ENCODE results near the gene FAM180B.
"Not testable (repeated sequence)": the region's sequence is repeated elsewhere in the genome, so short reads cannot be mapped to it uniquely, and the experiment has no call there.

Gene FAM180B

GRCh38 chr11:47586098-47586855, at the start of gene FAM180B:
FAM180B (plus strand) TSS chr11:47586678; CDS start chr11:47586769, 91 bp downstream.
- FAIRE-seq, result no peak

GRCh38 chr11:47536915-47537314, 49.6 kb upstream of the FAM180B start:
- FAIRE-seq, result no peak

- no peak for FAIRE-seq
Observed at GRCh38 chr11:47538741-47539565, 47.5 kb upstream of the FAM180B start.

GRCh38 chr11:47539681-47540039, 46.8 kb upstream of the FAM180B start:
- no peak for FAIRE-seq

- no peak for FAIRE-seq
Observed at GRCh38 chr11:47541070-47541469, 45.4 kb upstream of the FAM180B start.

GRCh38 chr11:47545298-47545697, 41.2 kb upstream of the FAM180B start:
- FAIRE-seq, result no peak

- FAIRE-seq, result not testable (repeated sequence)
Observed at GRCh38 chr11:47546274-47546673, 40.2 kb upstream of the FAM180B start.

GRCh38 chr11:47550288-47551047, 36.0 kb upstream of the FAM180B start:
- no peak for FAIRE-seq

- FAIRE-seq, result peak; percentile 50
Observed at GRCh38 chr11:47551086-47551485, 35.4 kb upstream of the FAM180B start.

GRCh38 chr11:47552056-47552565, 34.4 kb upstream of the FAM180B start:
- FAIRE-seq, result peak; percentile 60

- no peak for FAIRE-seq
Observed at GRCh38 chr11:47552566-47553405, 33.7 kb upstream of the FAM180B start, which contains the start of gene CELF1. CELF1 (minus strand) TSS chr11:47553132; CDS start chr11:47499523, 53,609 bp downstream.

GRCh38 chr11:47553406-47553743, 33.1 kb upstream of the FAM180B start:
- FAIRE-seq, result no peak

- not testable (repeated sequence) for FAIRE-seq
Observed at GRCh38 chr11:47557004-47557403, 29.5 kb upstream of the FAM180B start.

- FAIRE-seq, result no peak
Observed at GRCh38 chr11:47558695-47559094, 27.8 kb upstream of the FAM180B start.

- no peak for FAIRE-seq
Observed at GRCh38 chr11:47560426-47560825, 26.1 kb upstream of the FAM180B start.

GRCh38 chr11:47562393-47562792, 24.1 kb upstream of the FAM180B start:
- not testable (repeated sequence) for FAIRE-seq

GRCh38 chr11:47564366-47564765, 22.1 kb upstream of the FAM180B start:
- not testable (repeated sequence) for FAIRE-seq

GRCh38 chr11:47564933-47565339, 21.5 kb upstream of the FAM180B start:
- no peak for FAIRE-seq

GRCh38 chr11:47565340-47566148, 20.9 kb upstream of the FAM180B start, which contains the start of gene PTPMT1:
PTPMT1 (plus strand) TSS chr11:47565599; CDS start chr11:47565623, 24 bp downstream.
- no peak for FAIRE-seq

- FAIRE-seq, result no peak
Observed at GRCh38 chr11:47566149-47566698, 20.3 kb upstream of the FAM180B start.

GRCh38 chr11:47569646-47570045, 16.8 kb upstream of the FAM180B start:
- FAIRE-seq, result no peak
